HCT116 (cell line): ENCODE results near the gene LINGO3. TPM values are rescaled to one million over a fixed set of nuclear protein-coding genes. Genes with fewer than 3 reads are reported as not detected.

Source experiments
- ATAC-seq: fragments of 200-7000 bp; cut with Tn5 transposase; 2 replicates; pipeline ENCODE4 v1.9.1; 2020; ENCODE audit warnings: mild to moderate bottlenecking, moderate library complexity
- BruUV-seq: library from RNA; stranded (reverse); fragments of 400-500 nt; replicated peaks from 2 replicates; lab custom pipeline; 2021; lab: Mats Ljungman, UMichigan
- CTCF ChIA-PET: fragments of 300-600 bp; sonication (Branson Sonifier 250); formaldehyde crosslinking; loops from one replicate; lab custom pipeline; 2021; ENCODE audit warnings: antibody characterized with exemption; lab: Charles Lee
- POLR2A ChIA-PET: fragments of 300-600, 350-600 bp; sonication (Branson Sonifier 250); formaldehyde crosslinking; loops from one replicate; lab custom pipeline; 2021; ENCODE audit warnings: antibody characterized with exemption; lab: Charles Lee
- RAD21 ChIA-PET, 2 experiments: fragments of 300-600 bp; sonication (Branson Sonifier 250); formaldehyde crosslinking; loops; one replicate each; lab custom pipeline; 2023; ENCODE audit warnings: low total read pairs in 2 of 2; ENCODE audit not compliant: uncharacterized antibody in 2 of 2, unreplicated experiment in 2 of 2, low non-redundant PET in 1 of 2; lab: Charles Lee
- DNase-seq: peaks from one replicate; pipeline ENCODE4 v3.0.0-alpha.2; 2010; ENCODE audit warnings: low read depth, low spot score
- H2AFZ ChIP-seq: fragments of 200-600 bp; shearing (Covaris generic), sonication (generic); 2 replicates; pipeline ENCODE4 v1.6.1; 2017; ENCODE audit warnings: low read depth, mixed run types, mixed read lengths, antibody characterized with exemption, low read length; ENCODE audit not compliant: poor library complexity, severe bottlenecking
- H3K27ac ChIP-seq: 2 replicates; pipeline ENCODE4 v1.5.1; 2012; ENCODE audit warnings: low read depth, low read length
- H3K27me3 ChIP-seq: fragments of 200-600 bp; sonication (generic); 2 replicates; pipeline ENCODE4 v1.6.1; 2016; ENCODE audit warnings: mixed run types, low read length, mixed read lengths; ENCODE audit not compliant: insufficient read depth
- H3K36me3 ChIP-seq, 2 experiments: fragments of 200-500 bp in 1 of 2; fragments of 200-600 bp in 1 of 2; sonication (Bioruptor generic) in 1 of 2; sonication (generic) in 1 of 2; 2 replicates each; pipeline versions ENCODE4 v1.5.1 to v1.6.1; 2014 to 2016; ENCODE audit warnings: low read length in 2 of 2, inconsistent platforms in 1 of 2, mixed read lengths in 1 of 2, mixed run types in 1 of 2; ENCODE audit not compliant: insufficient read depth in 2 of 2, control insufficient read depth in 1 of 2
- H3K4me1 ChIP-seq, 2 experiments: fragments of 200-600 bp in 1 of 2; sonication (generic) in 1 of 2; 2 replicates each; pipeline versions ENCODE4 v1.5.1 to v1.6.1; 2012 to 2017; ENCODE audit warnings: low read length in 2 of 2, inconsistent platforms in 1 of 2, mild to moderate bottlenecking in 1 of 2, mixed read lengths in 1 of 2, mixed run types in 1 of 2, moderate library complexity in 1 of 2; ENCODE audit not compliant: insufficient read depth in 2 of 2, control insufficient read depth in 1 of 2
- H3K4me2 ChIP-seq: fragments of 200-600 bp; sonication (generic); 2 replicates; pipeline ENCODE4 v1.6.1; 2017; ENCODE audit warnings: mixed run types, low read length, mixed read lengths
- H3K4me3 ChIP-seq, 2 experiments: fragments of 200-600 bp in 1 of 2; sonication (generic) in 1 of 2; replicated peaks in 1 of 2; 2 replicates each; pipeline ENCODE4 v1.5.1; 2011 to 2016; ENCODE audit warnings: low read length in 2 of 2, control low read depth in 1 of 2, low read depth in 1 of 2, mild to moderate bottlenecking in 1 of 2, mixed read lengths in 1 of 2, mixed run types in 1 of 2
- H3K79me2 ChIP-seq: fragments of 200-600 bp; sonication (generic); 2 replicates; pipeline ENCODE4 v1.6.1; 2017; ENCODE audit warnings: mild to moderate bottlenecking, mixed run types, low read length, moderate library complexity, mixed read lengths; ENCODE audit not compliant: insufficient read depth
- H3K9ac ChIP-seq: fragments of 200-600 bp; sonication (generic); 2 replicates; pipeline ENCODE4 v1.6.1; 2016; ENCODE audit warnings: low read length, mixed read lengths
- H3K9me2 ChIP-seq: fragments of 200-600 bp; sonication (generic), shearing (Covaris generic); 2 replicates; pipeline ENCODE4 v1.6.1; 2017; ENCODE audit warnings: mixed run types, mild to moderate bottlenecking, moderate library complexity; ENCODE audit not compliant: insufficient read depth
- H3K9me3 ChIP-seq, 2 experiments: fragments of 200-500 bp in 1 of 2; fragments of 200-600 bp in 1 of 2; sonication (Bioruptor generic) in 1 of 2; sonication (generic) in 1 of 2; 2 replicates each; pipeline ENCODE4 v1.6.1; 2014 to 2017; ENCODE audit warnings: low read length in 2 of 2, mixed read lengths in 2 of 2, inconsistent platforms in 1 of 2, low read depth in 1 of 2, mild to moderate bottlenecking in 1 of 2, mixed run types in 1 of 2, moderate library complexity in 1 of 2; ENCODE audit not compliant: control insufficient read depth in 1 of 2, insufficient read depth in 1 of 2
- H4K20me1 ChIP-seq: fragments of 200-600 bp; sonication (generic), shearing (Covaris generic); 2 replicates; pipeline ENCODE4 v1.6.1; 2017; ENCODE audit warnings: mixed run types, mild to moderate bottlenecking, moderate library complexity; ENCODE audit not compliant: insufficient read depth
- EGR1 ChIP-seq: IDR thresholded peaks from 2 replicates; pipeline ENCODE4 v1.6.1; 2012; ENCODE audit warnings: low read depth
- JUND ChIP-seq: IDR thresholded peaks from 2 replicates; pipeline ENCODE4 v1.6.1; 2012
- ZFX ChIP-seq: fragments of 450-650 bp; IDR thresholded peaks from 2 replicates; pipeline ENCODE4 v1.6.1; 2017
- intact Hi-C: fragments of 100-400 bp; cut with micrococcal nuclease; formaldehyde crosslinking; loops from 2 replicates; pipeline ENCODE4 v1.10.0; 2022
- total RNA-seq: library from RNA; stranded (reverse); gene quantifications from one replicate; pipeline ENCODE4 v1.2.1, GENCODE V29; 2021; ENCODE audit not compliant: unreplicated experiment
- TF ChIP-seq, protein P1 (sequence below): IDR thresholded peaks from 2 replicates; pipeline ENCODE4 v1.6.1; 2012; ENCODE audit warnings: low read depth
- TF ChIP-seq, protein P2 (sequence below): IDR thresholded peaks from 2 replicates; pipeline ENCODE4 v1.6.1; 2012
- TF ChIP-seq, protein P3 (sequence below): IDR thresholded peaks from 2 replicates; pipeline ENCODE4 v1.6.1; 2012

The LINGO3 gene
- total RNA-seq, 1 experiment from 2014 or later: not detected

DNA sequence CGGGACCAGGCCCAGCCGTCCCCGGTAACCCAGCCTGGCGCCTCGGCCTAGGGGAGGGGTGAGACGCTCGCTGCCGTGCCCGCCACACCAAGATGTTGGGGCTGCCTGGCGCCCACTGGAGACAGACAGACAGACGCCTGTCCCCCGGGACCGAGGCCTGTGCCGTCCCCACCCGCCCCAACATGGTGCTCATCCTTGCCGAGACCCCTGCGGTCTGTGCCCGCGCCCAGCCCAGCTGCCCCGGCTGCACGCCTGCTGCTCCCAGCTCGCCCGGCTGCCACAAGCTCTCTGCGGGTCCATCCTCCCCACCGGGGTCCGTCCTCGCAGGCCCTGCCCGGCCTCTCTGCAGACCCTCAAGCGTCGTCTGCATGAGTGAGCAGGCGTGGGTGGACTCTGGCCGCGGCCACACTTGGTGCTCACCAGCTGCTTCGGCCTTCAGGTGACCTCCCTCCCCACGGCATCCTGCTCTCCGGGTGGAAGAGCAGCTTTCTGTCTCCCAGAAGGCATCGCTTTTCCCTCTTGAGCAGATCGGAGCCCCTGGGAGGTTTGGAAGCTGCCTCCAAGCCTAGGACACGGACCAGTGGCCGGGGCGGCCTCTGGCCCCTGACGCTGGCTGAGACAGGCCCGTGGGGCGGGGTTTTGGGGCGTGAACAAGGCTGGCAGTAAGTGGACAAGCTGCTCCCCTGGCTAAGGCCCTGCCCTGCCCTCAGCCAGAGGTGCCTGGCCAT lies 45.4 kb upstream of the LINGO3 start:
- H3K9ac ChIP-seq: no peak overlapping the region
- no peak overlapping the region for H3K4me3 ChIP-seq
- intact Hi-C loops: no loop called here
- ATAC-seq (no peak), DNase-seq (no peak)
- H4K20me1 ChIP-seq: no peaks in the 10 kb centered on the region
- no peaks in the 10 kb centered on the region for H3K9me3 ChIP-seq
- H3K9me2 ChIP-seq: no peaks in the 10 kb centered on the region
- POLR2A ChIA-PET: no interaction called here
- H3K4me2 ChIP-seq: no peak overlapping the region
- no peaks in the 10 kb centered on the region; the same call in 1 of the 2 replicates for H3K27me3 ChIP-seq
- no peak overlapping the region for H2AFZ ChIP-seq
- RAD21 ChIA-PET: no interaction called here
- BruUV-seq: no TSS peak
- no peaks in the 10 kb centered on the region; a peak in 1 of 4 replicates for H3K36me3 ChIP-seq
- no peak overlapping the region for H3K27ac ChIP-seq
- H3K79me2 ChIP-seq: no peaks in the 10 kb centered on the region
- CTCF ChIA-PET: no interaction called here
- TF ChIP-seq, protein P1, sequence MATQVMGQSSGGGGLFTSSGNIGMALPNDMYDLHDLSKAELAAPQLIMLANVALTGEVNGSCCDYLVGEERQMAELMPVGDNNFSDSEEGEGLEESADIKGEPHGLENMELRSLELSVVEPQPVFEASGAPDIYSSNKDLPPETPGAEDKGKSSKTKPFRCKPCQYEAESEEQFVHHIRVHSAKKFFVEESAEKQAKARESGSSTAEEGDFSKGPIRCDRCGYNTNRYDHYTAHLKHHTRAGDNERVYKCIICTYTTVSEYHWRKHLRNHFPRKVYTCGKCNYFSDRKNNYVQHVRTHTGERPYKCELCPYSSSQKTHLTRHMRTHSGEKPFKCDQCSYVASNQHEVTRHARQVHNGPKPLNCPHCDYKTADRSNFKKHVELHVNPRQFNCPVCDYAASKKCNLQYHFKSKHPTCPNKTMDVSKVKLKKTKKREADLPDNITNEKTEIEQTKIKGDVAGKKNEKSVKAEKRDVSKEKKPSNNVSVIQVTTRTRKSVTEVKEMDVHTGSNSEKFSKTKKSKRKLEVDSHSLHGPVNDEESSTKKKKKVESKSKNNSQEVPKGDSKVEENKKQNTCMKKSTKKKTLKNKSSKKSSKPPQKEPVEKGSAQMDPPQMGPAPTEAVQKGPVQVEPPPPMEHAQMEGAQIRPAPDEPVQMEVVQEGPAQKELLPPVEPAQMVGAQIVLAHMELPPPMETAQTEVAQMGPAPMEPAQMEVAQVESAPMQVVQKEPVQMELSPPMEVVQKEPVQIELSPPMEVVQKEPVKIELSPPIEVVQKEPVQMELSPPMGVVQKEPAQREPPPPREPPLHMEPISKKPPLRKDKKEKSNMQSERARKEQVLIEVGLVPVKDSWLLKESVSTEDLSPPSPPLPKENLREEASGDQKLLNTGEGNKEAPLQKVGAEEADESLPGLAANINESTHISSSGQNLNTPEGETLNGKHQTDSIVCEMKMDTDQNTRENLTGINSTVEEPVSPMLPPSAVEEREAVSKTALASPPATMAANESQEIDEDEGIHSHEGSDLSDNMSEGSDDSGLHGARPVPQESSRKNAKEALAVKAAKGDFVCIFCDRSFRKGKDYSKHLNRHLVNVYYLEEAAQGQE: no peak
- TF ChIP-seq EGR1 (no peak), ZFX (no peak), JUND (no peak)
- TF ChIP-seq, protein P2, sequence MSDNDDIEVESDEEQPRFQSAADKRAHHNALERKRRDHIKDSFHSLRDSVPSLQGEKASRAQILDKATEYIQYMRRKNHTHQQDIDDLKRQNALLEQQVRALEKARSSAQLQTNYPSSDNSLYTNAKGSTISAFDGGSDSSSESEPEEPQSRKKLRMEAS: no peak
- TF ChIP-seq, protein P3, sequence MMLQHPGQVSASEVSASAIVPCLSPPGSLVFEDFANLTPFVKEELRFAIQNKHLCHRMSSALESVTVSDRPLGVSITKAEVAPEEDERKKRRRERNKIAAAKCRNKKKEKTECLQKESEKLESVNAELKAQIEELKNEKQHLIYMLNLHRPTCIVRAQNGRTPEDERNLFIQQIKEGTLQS: no peak
- no peaks in the 10 kb centered on the region for H3K4me1 ChIP-seq
